Lung (tissue), 13 donors: Measurements from ENCODE around the gene JAML. TPM values are rescaled to one million over a fixed set of nuclear protein-coding genes. Genes with fewer than 3 reads are reported as not detected.
A peak's percentile ranks its signal among the peaks of the same experiment; 100 is the strongest.

ENCODE experiments used
- ATAC-seq: fragments of 200-7000 bp; cut with Tn5 transposase; one replicate; pipeline ENCODE4 v1.9.1; 2020; ENCODE audit warnings: moderate number of reproducible peaks; ENCODE audit not compliant: insufficient read depth, low FRiP score
- DNase-seq, 3 donors: peaks; one replicate each; pipeline ENCODE4 v3.0.0-alpha.2; 2013 to 2017
- H3K27ac ChIP-seq, 2 donors: one replicate each; pipeline ENCODE4 v1.5.1; 2013; ENCODE audit warnings: mild to moderate bottlenecking in 2 of 2, moderate library complexity in 2 of 2, control low read depth in 1 of 2, inconsistent platforms in 1 of 2, low read depth in 1 of 2, low read length in 1 of 2
- H3K27me3 ChIP-seq, 3 donors: one replicate each; pipeline ENCODE4 v1.5.1; 2013; ENCODE audit warnings: low read length in 2 of 3; ENCODE audit not compliant: control insufficient read depth in 3 of 3, insufficient read depth in 3 of 3
- H3K36me3 ChIP-seq, 4 donors: one replicate each; pipeline ENCODE4 v1.5.1; 2013; ENCODE audit warnings: low read length in 4 of 4, mild to moderate bottlenecking in 1 of 4, moderate library complexity in 1 of 4; ENCODE audit not compliant: control insufficient read depth in 4 of 4, insufficient read depth in 4 of 4
- H3K4me1 ChIP-seq, 5 donors: one replicate each; pipeline ENCODE4 v1.5.1; 2013; ENCODE audit warnings: low read length in 5 of 5, mild to moderate bottlenecking in 2 of 5, moderate library complexity in 1 of 5; ENCODE audit not compliant: control insufficient read depth in 5 of 5, insufficient read depth in 5 of 5
- H3K4me3 ChIP-seq: one replicate; pipeline ENCODE4 v1.5.1; 2013; ENCODE audit warnings: mild to moderate bottlenecking, control low read depth, moderate library complexity
- H3K9ac ChIP-seq, 2 donors: one replicate each; pipeline ENCODE4 v1.5.1; 2013; ENCODE audit warnings: low read length in 2 of 2, control low read depth in 1 of 2; ENCODE audit not compliant: insufficient read depth in 1 of 2
- H3K9me3 ChIP-seq, 4 donors: one replicate each; pipeline ENCODE4 v1.5.1; 2013; ENCODE audit warnings: low read length in 3 of 4, mild to moderate bottlenecking in 1 of 4, moderate library complexity in 1 of 4; ENCODE audit not compliant: control insufficient read depth in 4 of 4, insufficient read depth in 3 of 4
- WGBS, 2 donors: extraction: QIAGEN DNeasy Blood & Tissue Kit; methylation state at CpG; one replicate each; pipeline ENCODE4 v1.1.7; 2013; 5-methylcytosine and 5-hydroxymethylcytosine counted together
- polyA plus RNA-seq, 2 donors: library from polyadenylated mRNA; stranded (reverse); fragments of 200-250 nt; gene quantifications; one replicate each; pipeline ENCODE4 v1.2.1, GENCODE V29; 2013
- small RNA-seq: library from RNA; depleted of rRNA; stranded (forward); fragments of <200 nt; gene quantifications from one replicate; pipeline ENCODE3, GENCODE V24; 2014; ENCODE audit warnings: low replicate concordance
- total RNA-seq, 2 donors: library from RNA; depleted of rRNA in 1 of 2; stranded (reverse); fragments of >200 nt in 1 of 2; gene quantifications; one replicate each; pipeline ENCODE4 v1.2.1, GENCODE V29; 2014 to 2021
- TF ChIP-seq, protein P1 (sequence below): IDR thresholded peaks from 2 replicates; pipeline ENCODE4 v1.5.1; 2012; ENCODE audit warnings: mild to moderate bottlenecking; ENCODE audit errors: control extremely low read depth, extremely low read depth
- donor health status: control.
- donor health status: control.
- donor health status: Bipolar disorder and iron deficiency.
- donor health status: healthy.
- donor health status: DM: yes; HTN: yes; CAD: no.

Gene JAML
- total and polyA plus RNA-seq, 4 donors = 29.3 to 49.1 (median 35.4) TPM

DNA sequence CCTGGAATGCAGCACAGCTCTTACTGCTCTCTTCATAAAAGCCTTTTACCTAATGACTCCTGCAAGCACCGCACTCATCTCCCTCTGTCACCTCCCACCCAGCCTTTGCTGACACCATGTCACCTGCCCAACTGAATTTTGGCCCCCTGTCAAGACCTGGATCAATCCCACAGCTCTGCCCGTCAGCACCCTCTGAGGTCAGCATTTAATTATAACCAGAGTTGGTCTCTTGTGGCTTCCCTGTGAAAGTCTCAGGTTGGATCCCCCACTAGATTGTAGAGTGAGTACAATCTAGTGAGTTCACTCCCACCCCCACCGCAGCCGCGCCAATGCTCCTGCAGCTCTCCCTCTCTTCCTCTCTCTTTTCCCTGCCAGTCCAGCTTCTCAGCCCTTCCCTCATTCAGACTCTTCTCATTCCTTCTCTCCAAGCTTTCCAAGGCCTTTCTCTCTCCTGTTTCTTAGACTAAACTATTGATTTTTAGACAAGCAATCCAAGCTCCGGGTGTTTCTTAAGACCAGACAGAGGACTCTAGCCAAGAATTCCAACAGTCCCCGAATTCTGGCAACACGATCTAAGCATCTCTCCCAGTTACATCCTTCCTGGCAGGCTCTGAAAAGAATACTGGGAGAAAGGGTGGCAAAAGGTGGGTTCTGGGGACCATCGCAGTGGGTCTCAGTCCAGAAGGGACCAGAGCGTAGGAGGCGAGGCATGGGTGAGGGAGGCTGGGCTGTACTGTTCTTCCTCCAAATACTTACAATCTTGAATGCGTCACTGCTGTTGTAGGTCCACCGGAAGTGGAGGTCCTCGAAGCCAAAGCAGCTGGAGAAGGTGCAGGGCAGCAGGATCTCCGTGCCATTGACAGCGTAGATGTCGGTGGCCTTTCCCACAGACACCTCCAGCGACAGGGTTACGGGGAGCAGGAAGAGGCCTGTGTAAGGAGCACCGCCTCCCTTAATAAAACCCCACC, 80.2 kb downstream of the JAML start:
- Histone ChIP-seq H3K9ac (no peak overlapping the region), H3K36me3 (no peaks in the 10 kb centered on the region), H3K27ac (no peak overlapping the region), H3K4me3 (no peak overlapping the region), H3K9me3 (no peaks in the 10 kb centered on the region), H3K4me1 (peaks cover 0 to 7% (median 0%) of the 10 kb centered on the region in 5 donors), H3K27me3 (peaks cover 0 to 10% (median 0%) of the 10 kb centered on the region in 3 donors)
- TF ChIP-seq, protein P1, sequence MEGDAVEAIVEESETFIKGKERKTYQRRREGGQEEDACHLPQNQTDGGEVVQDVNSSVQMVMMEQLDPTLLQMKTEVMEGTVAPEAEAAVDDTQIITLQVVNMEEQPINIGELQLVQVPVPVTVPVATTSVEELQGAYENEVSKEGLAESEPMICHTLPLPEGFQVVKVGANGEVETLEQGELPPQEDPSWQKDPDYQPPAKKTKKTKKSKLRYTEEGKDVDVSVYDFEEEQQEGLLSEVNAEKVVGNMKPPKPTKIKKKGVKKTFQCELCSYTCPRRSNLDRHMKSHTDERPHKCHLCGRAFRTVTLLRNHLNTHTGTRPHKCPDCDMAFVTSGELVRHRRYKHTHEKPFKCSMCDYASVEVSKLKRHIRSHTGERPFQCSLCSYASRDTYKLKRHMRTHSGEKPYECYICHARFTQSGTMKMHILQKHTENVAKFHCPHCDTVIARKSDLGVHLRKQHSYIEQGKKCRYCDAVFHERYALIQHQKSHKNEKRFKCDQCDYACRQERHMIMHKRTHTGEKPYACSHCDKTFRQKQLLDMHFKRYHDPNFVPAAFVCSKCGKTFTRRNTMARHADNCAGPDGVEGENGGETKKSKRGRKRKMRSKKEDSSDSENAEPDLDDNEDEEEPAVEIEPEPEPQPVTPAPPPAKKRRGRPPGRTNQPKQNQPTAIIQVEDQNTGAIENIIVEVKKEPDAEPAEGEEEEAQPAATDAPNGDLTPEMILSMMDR = no peak
- ATAC-seq (no peak), DNase-seq (peak; percentile 10 to 51 (median 33))
- 57 to 68% methylated on average over 20 of the region's 20 CpGs for WGBS, 2 donors

Small RNAs within 50 kb of the gene (small RNA-seq; reads per million reads assigned to genes)
- gene HSPE1P18 = not detected

Other genes starting within 250 kb of the JAML start
- 10 to 100 TPM; 15.4 to 41.1 TPM for gene IL10RA, start 238.6 kb downstream of the JAML start, total RNA-seq
- gene IL10RA, start 238.6 kb downstream of the JAML start, polyA plus RNA-seq = 10 to 100 TPM in 1 of 2 donors, 1 to 10 TPM in 1; 7.9 to 52.5 TPM
- 10 to 100 TPM in 1 of 2 donors, 1 to 10 TPM in 1; 4.8 to 10.1 TPM for gene TMPRSS4, start 147.9 kb downstream of the JAML start, total RNA-seq
- gene TMPRSS4, start 147.9 kb downstream of the JAML start, polyA plus RNA-seq = 1 to 10 TPM; 8.7 to 8.8 TPM
- under 1 TPM; 0.06 to 0.17 TPM for gene SMIM35, start 138.0 kb downstream of the JAML start, total RNA-seq
- gene SMIM35, start 138.0 kb downstream of the JAML start, polyA plus RNA-seq = under 1 TPM; 0.06 to 0.15 TPM
- gene SCN4B, start 72.2 kb downstream of the JAML start, total RNA-seq = 1 to 10 TPM; 3.1 to 5.2 TPM
- 1 to 10 TPM in 1 of 2 donors, under 1 TPM in 1; 0.95 to 1.5 TPM for gene SCN4B, start 72.2 kb downstream of the JAML start, polyA plus RNA-seq
- gene SCN2B, start 48.4 kb downstream of the JAML start, total RNA-seq = 1 to 10 TPM; 1.0 to 1.6 TPM
- under 1 TPM; 0.03 to 0.20 TPM for gene SCN2B, start 48.4 kb downstream of the JAML start, polyA plus RNA-seq
- gene MPZL3, start 27.4 kb upstream of the JAML start, total RNA-seq = 10 to 100 TPM; 12.4 to 22.6 TPM
- gene MPZL3, start 27.4 kb upstream of the JAML start, polyA plus RNA-seq = 1 to 10 TPM; 7.7 to 9.9 TPM
- 100 to 1,000 TPM; 116 to 143 TPM for gene MPZL2, start 39.3 kb upstream of the JAML start, total RNA-seq
- gene MPZL2, start 39.3 kb upstream of the JAML start, polyA plus RNA-seq = 100 to 1,000 TPM in 1 of 2 donors, 10 to 100 TPM in 1; 87.2 to 120 TPM
- 1 to 10 TPM; 4.4 to 5.3 TPM for gene CD3E, start 79.7 kb upstream of the JAML start, total RNA-seq
- 1 to 10 TPM; 5.1 to 5.7 TPM for gene CD3E, start 79.7 kb upstream of the JAML start, polyA plus RNA-seq
- 1 to 10 TPM; 3.8 to 9.3 TPM for gene CD3D, start 117.7 kb upstream of the JAML start, total RNA-seq
- gene CD3D, start 117.7 kb upstream of the JAML start, polyA plus RNA-seq = 1 to 10 TPM; 8.0 to 9.9 TPM
- 1 to 10 TPM; 1.5 to 2.7 TPM for gene CD3G, start 119.3 kb upstream of the JAML start, total RNA-seq
- gene CD3G, start 119.3 kb upstream of the JAML start, polyA plus RNA-seq = under 1 TPM; 0.55 to 0.73 TPM
- gene UBE4A, start 134.6 kb upstream of the JAML start, total RNA-seq = 10 to 100 TPM; 37.5 to 53.2 TPM
- gene UBE4A, start 134.6 kb upstream of the JAML start, polyA plus RNA-seq = 10 to 100 TPM; 14.9 to 18.2 TPM
- 100 to 1,000 TPM in 1 of 2 donors, 10 to 100 TPM in 1; 50.4 to 143 TPM for gene ATP5MG, start 176.6 kb upstream of the JAML start, total RNA-seq
- 100 to 1,000 TPM in 1 of 2 donors, 10 to 100 TPM in 1; 96.7 to 367 TPM for gene ATP5MG, start 176.6 kb upstream of the JAML start, polyA plus RNA-seq
- 100 to 1,000 TPM in 1 of 2 donors, 10 to 100 TPM in 1; 44.5 to 127 TPM for gene KMT2A, start 211.5 kb upstream of the JAML start, total RNA-seq
- 1 to 10 TPM; 7.7 to 9.5 TPM for gene KMT2A, start 211.5 kb upstream of the JAML start, polyA plus RNA-seq